ENCODE data around the gene MEI4.

DNA sequence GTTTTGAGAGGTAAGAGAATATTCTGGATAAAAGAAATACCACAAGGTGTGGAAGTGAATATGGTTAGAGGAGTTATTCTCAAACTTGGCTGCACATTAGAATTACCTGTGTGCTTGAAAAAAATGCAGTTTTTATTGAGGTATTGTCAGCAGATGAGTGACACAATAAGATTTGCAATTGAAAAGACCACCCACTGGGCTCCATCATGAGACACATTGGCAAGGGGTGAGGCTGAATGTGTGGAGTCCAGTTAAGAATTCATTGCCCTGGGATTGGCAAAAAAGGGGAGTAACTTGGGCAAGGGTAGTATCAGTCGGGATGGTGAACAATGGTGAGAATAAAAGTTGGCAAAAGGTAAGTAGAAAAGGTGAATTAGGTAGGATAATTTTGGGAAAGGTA lies 63.5 kb downstream of the MEI4 start:
- TF ChIP-seq, protein P1, sequence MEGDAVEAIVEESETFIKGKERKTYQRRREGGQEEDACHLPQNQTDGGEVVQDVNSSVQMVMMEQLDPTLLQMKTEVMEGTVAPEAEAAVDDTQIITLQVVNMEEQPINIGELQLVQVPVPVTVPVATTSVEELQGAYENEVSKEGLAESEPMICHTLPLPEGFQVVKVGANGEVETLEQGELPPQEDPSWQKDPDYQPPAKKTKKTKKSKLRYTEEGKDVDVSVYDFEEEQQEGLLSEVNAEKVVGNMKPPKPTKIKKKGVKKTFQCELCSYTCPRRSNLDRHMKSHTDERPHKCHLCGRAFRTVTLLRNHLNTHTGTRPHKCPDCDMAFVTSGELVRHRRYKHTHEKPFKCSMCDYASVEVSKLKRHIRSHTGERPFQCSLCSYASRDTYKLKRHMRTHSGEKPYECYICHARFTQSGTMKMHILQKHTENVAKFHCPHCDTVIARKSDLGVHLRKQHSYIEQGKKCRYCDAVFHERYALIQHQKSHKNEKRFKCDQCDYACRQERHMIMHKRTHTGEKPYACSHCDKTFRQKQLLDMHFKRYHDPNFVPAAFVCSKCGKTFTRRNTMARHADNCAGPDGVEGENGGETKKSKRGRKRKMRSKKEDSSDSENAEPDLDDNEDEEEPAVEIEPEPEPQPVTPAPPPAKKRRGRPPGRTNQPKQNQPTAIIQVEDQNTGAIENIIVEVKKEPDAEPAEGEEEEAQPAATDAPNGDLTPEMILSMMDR (IDR thresholded peaks at IDR 0.05): no peak
- no peak for TF ChIP-seq POLR2A (IDR thresholded peaks at IDR 0.05)
